Uterus (tissue), 2 donors: ENCODE results near the gene RRH.

Experiments
- POLR2A ChIP-seq, 2 donors: fragments of 450-650 bp; IDR thresholded peaks; one replicate each; pipeline ENCODE4 v1.6.1; 2016; ENCODE audit warnings: antibody characterized with exemption in 2 of 2, mild to moderate bottlenecking in 1 of 2, moderate library complexity in 1 of 2
- TF ChIP-seq, protein P1 (sequence below), 4 experiments: fragments of 200-600 bp in 2 of 4; fragments of 450-650 bp in 2 of 4; sonication (generic) in 2 of 4; IDR thresholded peaks; one replicate each; pipeline ENCODE4 v1.5.1; 2016 to 2019; ENCODE audit warnings: antibody characterized with exemption in 4 of 4, mild to moderate bottlenecking in 2 of 4, moderate library complexity in 1 of 4

DNA sequence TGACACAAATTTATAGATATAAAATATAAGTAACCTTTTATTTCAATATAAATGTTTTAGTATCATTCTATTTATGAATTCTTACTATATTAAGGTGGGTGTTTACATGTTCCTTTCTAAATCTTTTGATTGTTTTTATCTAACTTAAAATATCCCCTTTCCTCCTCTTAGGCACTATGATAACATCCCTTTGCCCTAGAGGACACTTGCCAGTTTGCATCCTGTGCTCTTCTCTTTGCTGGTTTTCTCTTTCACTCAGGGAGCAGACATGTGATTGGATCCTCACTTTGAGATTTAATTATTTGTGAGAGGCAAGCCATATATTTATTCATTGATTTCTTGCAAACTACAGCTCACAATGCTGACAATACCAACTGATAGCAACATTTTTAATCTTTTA, 36.4 kb downstream of the RRH start:
- TF ChIP-seq, protein P1, sequence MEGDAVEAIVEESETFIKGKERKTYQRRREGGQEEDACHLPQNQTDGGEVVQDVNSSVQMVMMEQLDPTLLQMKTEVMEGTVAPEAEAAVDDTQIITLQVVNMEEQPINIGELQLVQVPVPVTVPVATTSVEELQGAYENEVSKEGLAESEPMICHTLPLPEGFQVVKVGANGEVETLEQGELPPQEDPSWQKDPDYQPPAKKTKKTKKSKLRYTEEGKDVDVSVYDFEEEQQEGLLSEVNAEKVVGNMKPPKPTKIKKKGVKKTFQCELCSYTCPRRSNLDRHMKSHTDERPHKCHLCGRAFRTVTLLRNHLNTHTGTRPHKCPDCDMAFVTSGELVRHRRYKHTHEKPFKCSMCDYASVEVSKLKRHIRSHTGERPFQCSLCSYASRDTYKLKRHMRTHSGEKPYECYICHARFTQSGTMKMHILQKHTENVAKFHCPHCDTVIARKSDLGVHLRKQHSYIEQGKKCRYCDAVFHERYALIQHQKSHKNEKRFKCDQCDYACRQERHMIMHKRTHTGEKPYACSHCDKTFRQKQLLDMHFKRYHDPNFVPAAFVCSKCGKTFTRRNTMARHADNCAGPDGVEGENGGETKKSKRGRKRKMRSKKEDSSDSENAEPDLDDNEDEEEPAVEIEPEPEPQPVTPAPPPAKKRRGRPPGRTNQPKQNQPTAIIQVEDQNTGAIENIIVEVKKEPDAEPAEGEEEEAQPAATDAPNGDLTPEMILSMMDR (IDR thresholded peaks at IDR 0.05), result no peak
- TF ChIP-seq POLR2A (IDR thresholded peaks at IDR 0.05), result no peak
